Activated T-helper 17 cell treated with anti-CD3 and anti-CD28 coated beads, Interleukin-2, amount 50 U/mL, for 72 hours (primary cell): ENCODE data around the gene ASGR2. TPM values are rescaled to one million over a fixed set of nuclear protein-coding genes. Genes with fewer than 3 reads are reported as not detected.
"Not testable (repeated sequence)": the region's sequence is repeated elsewhere in the genome, so short reads cannot be mapped to it uniquely, and the experiment has no call there.

Experiments
- ATAC-seq: fragments of 150-1000 bp; cut with Tn5 transposase; replicated peaks from 2 replicates; pipeline ENCODE4 v1.10.0; 2021; ENCODE audit warnings: mild to moderate bottlenecking, moderate library complexity
- H3K27ac Mint-ChIP-seq: one replicate; pipeline ENCODE4 v1.8.0; 2022; ENCODE audit warnings: mixed read lengths
- H3K27me3 Mint-ChIP-seq: one replicate; pipeline ENCODE4 v1.8.0; 2022; ENCODE audit warnings: mixed read lengths
- H3K36me3 Mint-ChIP-seq: one replicate; pipeline ENCODE4 v1.8.0; 2022; ENCODE audit warnings: low read depth, mild to moderate bottlenecking, mixed read lengths
- H3K4me1 Mint-ChIP-seq: one replicate; pipeline ENCODE4 v1.8.0; 2022; ENCODE audit warnings: mixed read lengths
- H3K4me3 Mint-ChIP-seq: one replicate; pipeline ENCODE4 v1.8.0; 2022; ENCODE audit warnings: mild to moderate bottlenecking, mixed read lengths
- H3K9me3 Mint-ChIP-seq: one replicate; pipeline ENCODE4 v1.8.0; 2022; ENCODE audit warnings: mixed read lengths
- total RNA-seq, 2 donors: library from RNA; stranded (reverse); gene quantifications; one replicate each; pipeline ENCODE4 v1.2.3, GENCODE V29; 2022

Gene ASGR2
- total RNA-seq, 2 donors from 2014 or later: not detected

DNA sequence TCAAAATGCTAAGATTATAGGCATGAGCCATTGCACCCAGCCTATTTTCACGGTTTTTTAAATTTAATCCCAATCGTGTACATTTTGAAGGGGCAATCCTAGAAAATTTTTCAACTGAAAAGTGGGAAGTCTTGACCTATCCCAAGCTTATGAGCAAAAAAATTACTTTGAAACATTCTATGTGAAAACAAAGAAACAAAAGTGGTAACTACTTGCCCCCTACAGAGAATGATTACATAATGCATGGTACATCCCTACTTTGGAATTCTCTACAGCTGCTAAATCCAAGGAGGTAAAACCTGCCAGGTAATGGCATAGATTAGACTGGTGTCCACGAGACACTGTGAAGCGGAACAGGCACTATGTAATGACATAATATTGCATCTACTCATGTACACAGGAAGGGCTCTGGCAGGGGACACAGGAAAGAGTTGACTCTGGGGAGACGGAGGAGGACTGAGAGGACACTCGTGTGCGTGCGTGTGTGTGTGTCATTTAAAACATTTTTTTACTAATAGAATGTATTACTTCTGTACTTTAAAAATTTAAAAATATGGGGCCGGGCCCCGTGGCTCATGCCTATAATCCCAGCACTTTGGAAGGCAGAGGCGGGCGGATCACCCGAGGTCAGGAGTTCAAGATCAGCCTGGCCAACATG lies 15.7 kb downstream of the ASGR2 start:
- H3K36me3 Mint-ChIP-seq: no peaks in the 10 kb centered on the region
- H3K27me3 Mint-ChIP-seq: peaks cover 31% of the 10 kb centered on the region
- ATAC-seq: no peak
- no peak overlapping the region for H3K4me3 Mint-ChIP-seq
- peaks cover 5% of the 10 kb centered on the region for H3K4me1 Mint-ChIP-seq
- H3K27ac Mint-ChIP-seq: no peak overlapping the region
- no peaks in the 10 kb centered on the region for H3K9me3 Mint-ChIP-seq

DNA sequence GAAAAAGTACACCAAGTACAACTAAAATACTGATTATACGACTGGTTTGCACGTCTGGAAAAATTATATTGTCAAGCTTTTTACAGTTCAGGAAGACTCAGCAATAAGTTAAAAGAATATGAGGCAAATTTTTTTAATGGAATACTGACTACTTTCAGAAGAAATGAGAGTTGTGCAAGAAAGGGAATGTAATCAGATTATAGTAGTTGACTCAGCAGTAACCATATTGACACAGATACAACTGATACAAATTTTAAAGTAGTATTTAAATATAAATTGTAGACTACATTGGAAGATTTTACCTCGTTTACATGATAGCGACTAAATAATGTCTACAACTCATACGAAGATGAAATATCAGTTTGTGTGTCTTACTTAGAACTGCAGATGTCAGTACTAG lies 16.7 kb downstream of the ASGR2 start:
- Mint-ChIP-seq H3K4me3 (no peak overlapping the region), H3K27ac (no peak overlapping the region), H3K27me3 (peaks cover 28% of the 10 kb centered on the region), H3K9me3 (no peaks in the 10 kb centered on the region), H3K36me3 (no peaks in the 10 kb centered on the region), H3K4me1 (peaks cover 5% of the 10 kb centered on the region)
- ATAC-seq: no peak

DNA sequence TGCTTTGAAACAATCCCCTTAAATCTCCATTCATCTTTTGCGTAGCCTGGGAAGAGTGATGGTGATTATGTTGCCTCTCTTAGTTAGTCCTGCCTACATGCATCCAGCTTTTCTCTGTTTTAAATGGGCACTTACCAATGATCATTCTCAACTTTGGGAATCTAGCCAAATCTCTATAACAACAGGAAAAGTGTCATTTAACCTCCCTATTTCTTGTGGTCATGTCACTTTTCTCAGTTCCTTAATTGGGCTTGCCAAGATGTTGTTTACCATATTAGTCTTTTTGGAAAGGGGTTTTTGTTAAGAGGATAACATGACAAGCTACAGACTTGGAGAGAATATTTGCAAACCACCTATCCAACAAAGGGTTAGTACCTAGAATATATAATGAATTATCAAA lies 19.0 kb downstream of the ASGR2 start:
- Mint-ChIP-seq H3K4me1 (peaks cover 8% of the 10 kb centered on the region), H3K36me3 (no peaks in the 10 kb centered on the region), H3K9me3 (no peaks in the 10 kb centered on the region), H3K27ac (no peak overlapping the region), H3K4me3 (no peak overlapping the region), H3K27me3 (peaks cover 23% of the 10 kb centered on the region)
- ATAC-seq: no peak

DNA sequence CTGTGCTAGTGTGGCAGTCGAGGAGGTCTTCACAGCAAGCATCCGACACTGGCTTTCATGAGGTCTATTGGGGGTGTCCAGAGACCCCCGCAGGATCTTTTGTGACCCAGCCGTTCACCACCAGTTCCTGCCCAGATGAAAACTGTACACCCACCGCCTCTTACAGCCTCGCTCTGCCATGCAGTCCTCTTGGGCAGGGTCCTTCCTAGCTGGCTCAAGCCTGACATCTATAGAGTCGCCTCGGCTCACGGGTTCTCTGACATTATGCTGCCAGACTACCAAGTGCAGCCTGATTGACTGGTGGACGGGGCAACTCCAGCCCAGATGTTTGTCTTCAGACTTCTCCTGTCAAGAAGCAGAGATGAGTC lies 20.0 kb downstream of the ASGR2 start:
- no peak overlapping the region for H3K4me3 Mint-ChIP-seq
- H3K27me3 Mint-ChIP-seq: peaks cover 19% of the 10 kb centered on the region
- H3K4me1 Mint-ChIP-seq: peaks cover 8% of the 10 kb centered on the region
- H3K9me3 Mint-ChIP-seq: no peaks in the 10 kb centered on the region
- H3K36me3 Mint-ChIP-seq: no peaks in the 10 kb centered on the region
- no peak for ATAC-seq
- peak overlapping the region; percentile 8 for H3K27ac Mint-ChIP-seq

DNA sequence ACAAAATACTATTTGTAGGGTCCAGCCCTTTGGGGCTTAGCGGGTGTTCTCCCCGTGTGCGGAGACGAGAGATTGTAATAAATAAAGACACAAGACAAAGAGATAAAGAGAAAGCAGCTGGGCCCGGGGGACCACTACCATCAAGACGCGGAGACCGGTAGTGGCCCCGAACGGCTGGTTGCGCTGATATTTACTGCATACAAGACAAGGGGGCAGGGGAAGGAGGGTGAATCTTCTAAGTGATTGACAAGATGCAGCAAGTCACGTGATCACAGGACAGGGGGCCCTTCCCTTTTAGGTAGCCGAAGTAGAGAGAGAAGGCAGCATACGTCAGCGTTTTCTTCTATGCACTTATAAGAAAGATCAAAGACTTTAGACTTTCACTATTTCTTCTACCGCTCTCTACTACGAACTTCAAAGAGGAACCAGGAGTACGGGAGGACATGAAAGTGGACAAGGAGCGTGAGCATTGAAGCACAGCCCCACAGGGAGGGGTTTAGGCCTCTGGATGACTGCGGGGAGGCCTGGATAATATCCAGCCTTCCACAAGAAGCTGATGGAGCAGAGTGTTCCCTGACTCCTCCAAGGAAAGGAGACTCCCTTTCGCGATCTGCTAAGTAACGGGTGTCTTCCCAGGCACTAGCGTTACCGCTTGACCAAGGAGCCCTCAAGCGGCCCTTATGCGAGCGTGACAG lies 23.2 kb downstream of the ASGR2 start:
- ATAC-seq, H3K4me3 Mint-ChIP-seq, H3K36me3 Mint-ChIP-seq, H3K4me1 Mint-ChIP-seq, H3K27ac Mint-ChIP-seq, H3K9me3 Mint-ChIP-seq: not testable (repeated sequence)
- H3K27me3 Mint-ChIP-seq: peaks cover 24% of the 10 kb centered on the region

DNA sequence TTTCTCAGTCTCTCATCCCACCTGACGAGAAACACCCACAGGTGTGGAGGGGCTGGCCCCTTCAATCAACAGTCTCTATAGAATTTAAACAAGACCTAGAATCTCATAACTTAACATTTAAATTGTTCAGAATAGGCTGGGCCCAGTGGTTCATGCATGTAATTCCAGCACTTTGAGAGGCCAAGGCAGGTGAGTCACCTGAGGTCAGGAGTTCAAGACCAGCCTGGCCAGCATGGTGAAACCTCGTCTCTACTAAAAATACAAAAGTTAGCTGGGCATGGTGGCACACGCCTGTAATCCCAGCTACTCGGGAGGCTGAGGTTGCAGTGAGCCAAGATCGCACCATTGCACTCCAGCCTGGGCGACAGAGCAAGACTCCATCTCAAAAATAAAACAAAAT lies 25.1 kb downstream of the ASGR2 start:
- not testable (repeated sequence) for H3K27ac Mint-ChIP-seq, H3K9me3 Mint-ChIP-seq, H3K4me3 Mint-ChIP-seq, H3K4me1 Mint-ChIP-seq, ATAC-seq, H3K36me3 Mint-ChIP-seq
- peaks cover 19% of the 10 kb centered on the region for H3K27me3 Mint-ChIP-seq

DNA sequence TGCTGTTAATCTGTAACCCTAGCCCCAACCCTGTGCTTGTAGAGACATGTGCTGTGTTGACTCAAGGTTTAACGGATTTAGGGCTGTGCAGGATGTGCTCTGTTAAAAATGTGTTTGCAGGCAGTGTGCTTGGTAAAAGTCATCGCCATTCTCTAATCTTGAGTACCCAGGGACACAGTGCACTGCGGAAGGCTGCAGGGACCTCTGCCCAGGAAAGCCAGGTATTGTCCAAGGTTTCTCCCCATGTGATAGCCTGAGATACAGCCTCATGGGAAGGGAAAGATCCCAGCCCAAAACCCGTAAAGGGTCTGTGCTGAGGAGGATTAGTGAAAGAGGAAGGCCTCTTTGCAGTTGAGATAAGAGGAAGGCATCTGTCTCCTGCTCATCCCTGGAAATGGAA lies 26.2 kb downstream of the ASGR2 start:
- not testable (repeated sequence) for H3K36me3 Mint-ChIP-seq, ATAC-seq, H3K4me1 Mint-ChIP-seq, H3K4me3 Mint-ChIP-seq, H3K27ac Mint-ChIP-seq, H3K9me3 Mint-ChIP-seq
- peaks cover 13% of the 10 kb centered on the region for H3K27me3 Mint-ChIP-seq

DNA sequence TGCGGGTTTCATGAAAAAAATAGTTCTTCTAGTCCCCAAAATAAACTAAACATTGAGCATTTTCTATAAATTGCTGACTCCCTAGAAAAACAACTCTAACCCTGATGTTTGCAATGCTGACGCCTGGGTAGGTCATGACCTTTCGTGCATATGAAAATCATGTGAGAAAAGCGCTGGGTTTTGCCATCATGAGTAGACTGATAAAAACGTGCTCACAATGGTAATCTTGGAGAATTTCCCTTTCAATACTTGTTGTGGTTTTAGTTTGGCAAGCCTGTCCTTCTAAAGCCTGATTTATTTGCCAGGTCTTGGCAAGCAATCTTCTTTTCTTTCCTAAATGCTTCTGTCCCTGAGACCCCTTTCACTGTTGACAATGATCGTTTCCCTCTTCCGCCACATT lies 30.5 kb downstream of the ASGR2 start:
- ATAC-seq: no peak
- no peak overlapping the region for H3K4me3 Mint-ChIP-seq
- H3K27ac Mint-ChIP-seq: no peak overlapping the region
- H3K4me1 Mint-ChIP-seq: peaks cover 14% of the 10 kb centered on the region
- H3K9me3 Mint-ChIP-seq: no peaks in the 10 kb centered on the region
- peaks cover 6% of the 10 kb centered on the region for H3K27me3 Mint-ChIP-seq
- H3K36me3 Mint-ChIP-seq: no peaks in the 10 kb centered on the region

DNA sequence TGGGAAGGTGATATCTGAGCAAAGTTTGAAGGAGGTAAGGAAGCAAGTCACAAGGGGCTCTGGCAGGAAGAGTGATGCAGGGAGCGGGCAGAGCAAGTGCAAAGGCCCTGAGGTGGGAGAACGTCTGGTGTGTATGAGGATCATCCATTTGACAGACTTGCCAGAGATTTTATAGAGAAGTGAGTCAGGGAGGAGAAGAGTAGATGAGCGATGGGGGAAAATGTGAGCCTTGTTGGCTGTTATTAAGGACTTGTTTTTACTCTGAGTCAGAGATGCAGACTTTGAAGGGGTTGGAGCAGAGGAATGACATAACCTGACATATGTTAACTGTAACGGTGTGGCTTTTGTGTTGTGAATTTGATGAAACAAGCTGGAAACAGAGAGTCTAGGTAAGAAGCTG lies 31.0 kb downstream of the ASGR2 start:
- H3K4me1 Mint-ChIP-seq: peaks cover 17% of the 10 kb centered on the region
- H3K27ac Mint-ChIP-seq: no peak overlapping the region
- H3K9me3 Mint-ChIP-seq: no peaks in the 10 kb centered on the region
- peak; percentile 31 for ATAC-seq
- peaks cover 6% of the 10 kb centered on the region for H3K27me3 Mint-ChIP-seq
- no peaks in the 10 kb centered on the region for H3K36me3 Mint-ChIP-seq
- H3K4me3 Mint-ChIP-seq: no peak overlapping the region

DNA sequence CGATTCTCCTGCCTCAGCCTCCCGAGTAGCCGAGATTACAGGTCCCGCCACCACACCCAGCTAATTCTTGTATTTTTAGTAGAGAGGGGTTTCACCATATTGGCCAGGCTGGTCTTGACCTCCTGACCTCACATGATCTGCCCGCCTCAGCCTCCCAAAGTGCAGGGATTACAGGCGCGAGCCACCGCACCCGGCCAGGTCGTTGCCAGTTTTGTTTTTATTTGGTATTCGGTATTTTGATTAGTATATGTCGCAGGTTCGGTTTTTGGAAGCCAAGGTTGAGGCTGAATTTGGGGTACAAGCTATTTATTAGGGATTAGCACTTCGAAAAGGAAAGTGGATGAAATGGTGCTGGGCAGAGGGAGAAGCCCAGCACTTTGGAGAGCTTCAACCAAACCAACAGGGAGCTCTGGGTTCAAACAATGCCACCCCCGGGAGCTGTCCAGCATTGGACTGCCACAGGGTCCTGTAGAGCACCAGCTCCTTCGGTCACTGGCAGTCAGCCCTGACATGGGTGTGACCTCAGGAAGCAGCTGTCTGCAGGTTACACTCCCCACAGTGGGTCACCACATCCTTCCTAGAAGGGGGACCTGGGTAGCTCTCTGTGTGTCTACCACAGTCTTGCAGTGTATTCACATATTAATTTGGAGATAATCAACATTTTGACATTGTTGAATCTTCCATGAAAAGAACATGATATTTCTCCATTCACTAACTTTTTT lies 33.1 kb downstream of the ASGR2 start:
- Mint-ChIP-seq H3K36me3 (no peaks in the 10 kb centered on the region), H3K27ac (no peak overlapping the region), H3K4me3 (no peak overlapping the region), H3K4me1 (peaks cover 17% of the 10 kb centered on the region), H3K27me3 (no peaks in the 10 kb centered on the region), H3K9me3 (no peaks in the 10 kb centered on the region)
- ATAC-seq: peak; percentile 84

DNA sequence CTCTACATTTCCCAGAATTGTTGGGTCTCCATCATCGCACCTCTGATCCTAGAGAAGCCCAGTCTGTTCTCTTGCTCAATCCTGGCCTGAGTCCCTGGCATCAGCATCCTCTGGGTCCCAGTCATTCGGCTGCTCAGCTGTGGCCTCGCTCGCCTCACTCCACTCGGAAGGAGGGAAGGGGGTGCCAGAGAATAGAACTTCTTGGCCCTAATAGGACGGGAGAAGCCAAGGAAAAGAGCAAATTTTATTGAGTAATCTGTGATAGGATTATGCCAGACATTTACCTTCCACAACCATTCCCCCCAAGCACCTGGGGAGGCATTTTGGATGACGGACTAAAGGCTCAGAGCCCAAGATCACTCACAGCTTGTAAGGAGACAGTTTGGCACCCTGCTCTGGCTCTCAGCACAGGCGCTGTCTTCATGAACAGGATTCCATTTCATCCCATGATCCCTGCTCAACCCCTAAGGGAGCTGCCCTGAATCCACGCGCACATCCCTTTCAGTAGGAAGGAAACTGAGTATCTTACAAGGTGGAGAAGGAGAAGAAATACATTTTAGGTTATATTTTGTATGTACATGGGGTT lies 34.1 kb downstream of the ASGR2 start:
- H3K36me3 Mint-ChIP-seq: no peaks in the 10 kb centered on the region
- H3K4me1 Mint-ChIP-seq: peaks cover 17% of the 10 kb centered on the region

DNA sequence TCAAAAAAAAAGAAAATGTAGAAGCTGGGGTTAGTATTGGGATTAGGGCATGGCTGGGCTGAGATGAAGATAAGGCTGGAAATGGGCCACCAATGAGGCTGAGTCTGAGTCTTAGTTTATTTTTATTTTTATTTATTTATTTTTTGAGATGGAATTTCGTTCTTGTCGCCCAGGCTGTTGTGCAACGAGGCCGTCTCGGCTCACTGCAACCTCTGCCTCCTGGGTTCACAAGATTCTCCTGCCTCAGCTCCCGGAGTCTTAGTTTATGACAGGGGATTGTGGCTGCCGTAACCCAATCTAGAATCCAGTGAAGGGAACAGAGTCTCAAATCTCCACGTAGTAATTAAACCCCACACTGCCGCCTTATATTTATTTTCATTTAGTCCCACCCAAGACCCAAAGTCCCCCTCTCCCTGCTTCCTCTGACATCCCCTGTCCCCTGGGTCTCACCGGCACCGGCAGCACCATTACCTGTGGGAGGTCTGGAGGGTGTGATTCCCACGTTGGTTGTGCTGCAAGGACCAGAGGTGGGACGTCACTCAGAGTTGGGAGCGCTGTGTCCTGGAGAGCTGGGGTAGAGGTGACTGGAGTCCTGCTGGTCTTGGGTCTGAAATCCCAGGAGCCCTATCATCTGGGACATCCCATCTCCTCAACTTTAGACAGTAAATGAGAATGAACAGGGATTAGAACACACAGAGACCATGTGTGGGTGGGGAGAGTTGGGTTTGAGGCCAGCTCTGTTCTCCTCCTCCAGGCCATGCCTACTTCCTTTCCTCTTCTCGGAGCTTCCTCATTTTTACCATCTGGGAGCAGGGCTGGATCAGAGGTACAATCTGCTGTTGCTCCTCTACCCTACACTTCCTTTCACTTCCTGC lies 34.8 kb downstream of the ASGR2 start, which contains the start of gene CLEC10A:
TSS of gene CLEC10A (minus strand) at position 671 of the 875 bp plus-strand sequence. CDS start 1,439 bp downstream, outside the sequence.
- Mint-ChIP-seq H3K27ac (peak within 1 kb of the TSS; percentile 8), H3K4me3 (no peak within 1 kb of the TSS)
- no peak for ATAC-seq

More for the DNA sequence above, 34.1 kb downstream of the ASGR2 start:
- Mint-ChIP-seq H3K27ac (peak overlapping the region; percentile 8), H3K9me3 (no peaks in the 10 kb centered on the region), H3K4me3 (no peak overlapping the region), H3K27me3 (no peaks in the 10 kb centered on the region)
- ATAC-seq: no peak

DNA sequence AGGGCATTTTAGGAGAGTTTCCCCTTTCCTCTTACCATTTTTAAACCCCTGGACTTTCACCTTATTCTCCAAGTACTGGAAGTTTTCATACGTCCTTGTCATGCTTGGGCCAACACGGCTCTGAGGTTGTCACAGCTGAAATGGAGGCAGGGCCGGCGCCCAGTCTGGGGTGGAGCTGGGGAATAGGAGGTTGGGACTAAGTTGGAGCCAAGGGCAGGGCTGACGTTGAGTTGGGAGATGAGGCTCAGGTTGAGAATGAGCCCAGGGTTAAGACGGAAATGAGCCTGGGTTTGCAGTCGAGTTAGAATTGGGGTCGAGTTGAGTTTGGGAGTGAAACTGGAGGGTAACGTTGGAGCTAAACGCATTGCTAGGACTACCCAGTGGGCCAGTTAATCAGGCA lies 35.9 kb downstream of the ASGR2 start:
- Mint-ChIP-seq H3K27ac (peak overlapping the region; percentile 6), H3K27me3 (no peaks in the 10 kb centered on the region), H3K9me3 (no peaks in the 10 kb centered on the region), H3K36me3 (no peaks in the 10 kb centered on the region), H3K4me1 (peaks cover 16% of the 10 kb centered on the region), H3K4me3 (no peak overlapping the region)
- ATAC-seq: no peak

More for the DNA sequence above, 34.8 kb downstream of the ASGR2 start, which contains the start of gene CLEC10A:
- no peaks in the 10 kb centered on the region for H3K36me3 Mint-ChIP-seq
- H3K4me1 Mint-ChIP-seq: peaks cover 17% of the 10 kb centered on the region
- H3K9me3 Mint-ChIP-seq: no peaks in the 10 kb centered on the region
- H3K27me3 Mint-ChIP-seq: no peaks in the 10 kb centered on the region
